Kidney (tissue), 14 donors: ENCODE measurements around the gene DIS3L2. TPM values are rescaled to one million over a fixed set of nuclear protein-coding genes. Genes with fewer than 3 reads are reported as not detected.

ENCODE experiments used
- DNase-seq, 5 donors: peaks; one replicate each; pipeline ENCODE4 v3.0.0-alpha.2; 2013 to 2020
- FAIRE-seq: peaks from 2 replicates; lab custom pipeline; 2012; peaks lifted over from hg19 to GRCh38; lab: Jason Lieb, UNC
- H3K27ac ChIP-seq, 2 donors: one replicate each; pipeline ENCODE4 v1.7.0; 2013; ENCODE audit warnings: low read depth in 2 of 2, low read length in 2 of 2, inconsistent platforms in 1 of 2
- H3K27me3 ChIP-seq: one replicate; pipeline ENCODE4 v1.7.1; 2013; ENCODE audit warnings: low read length, inconsistent platforms; ENCODE audit not compliant: control insufficient read depth, insufficient read depth
- H3K36me3 ChIP-seq, 3 donors: one replicate each; pipeline versions ENCODE4 v1.7.0 to v1.7.1; 2013; ENCODE audit warnings: low read length in 3 of 3, control low read depth in 1 of 3, inconsistent platforms in 1 of 3; ENCODE audit not compliant: insufficient read depth in 3 of 3, control insufficient read depth in 2 of 3
- H3K4me1 ChIP-seq, 3 donors: one replicate each; pipeline versions ENCODE4 v1.7.0 to v1.7.1; 2013; ENCODE audit warnings: low read length in 3 of 3, inconsistent platforms in 1 of 3, low read depth in 1 of 3; ENCODE audit not compliant: control insufficient read depth in 2 of 3, insufficient read depth in 2 of 3
- H3K4me3 ChIP-seq, 3 donors: one replicate each; pipeline versions ENCODE4 v1.7.0 to v1.8.1; 2013; ENCODE audit warnings: low read length in 3 of 3, control low read depth in 1 of 3, inconsistent platforms in 1 of 3
- H3K9ac ChIP-seq, 3 donors: one replicate each; pipeline versions ENCODE4 v1.7.0 to v1.7.1; 2013; ENCODE audit warnings: low read length in 3 of 3, control low read depth in 1 of 3, inconsistent platforms in 1 of 3
- H3K9me3 ChIP-seq, 3 donors: one replicate each; pipeline versions ENCODE4 v1.7.0 to v1.7.1; 2013; ENCODE audit warnings: low read length in 3 of 3, control low read depth in 1 of 3, inconsistent platforms in 1 of 3; ENCODE audit not compliant: control insufficient read depth in 2 of 3, insufficient read depth in 1 of 3
- CTCF ChIP-seq: IDR thresholded peaks from 3 replicates; pipeline ENCODE4 v1.5.1; 2012; ENCODE audit warnings: mild to moderate bottlenecking, moderate library complexity, borderline replicate concordance; ENCODE audit not compliant: insufficient read depth; ENCODE audit errors: extremely low read depth
- intact Hi-C: fragments of 100-400 bp; cut with DNase I; formaldehyde crosslinking; loops from one replicate; pipeline ENCODE4 v1.11.1; 2022
- polyA plus RNA-seq: library from polyadenylated mRNA; stranded (reverse); fragments of 350-450 nt; fragmentation: Illumina TruSeq; extraction: RNeasy Lipid Tissue Mini Kit (QIAGEN cat#74804); gene quantifications from one replicate; pipeline ENCODE4 v1.2.3, GENCODE V29; 2014; ENCODE audit warnings: low read depth, low replicate concordance; ENCODE audit not compliant: insufficient read depth
- total RNA-seq: library from RNA; stranded (reverse); fragmentation: NEBNext Ultra II Directional; extraction: Animal tissue kit (Norgen Biotek cat#: 25700); gene quantifications from one replicate; pipeline ENCODE4 v1.2.1, GENCODE V29; 2021
- donor health status: control.
- donor health status: control.
- donor health status: control.
- donor health status: control.
- donor health status: control.
- donor health status: DM: yes; HTN: yes; CAD: no.
- donor health status: Normal renal cell carcinoma (clear cell type).

DIS3L2 gene
- total and polyA plus RNA-seq, 2 donors from 2014 or later, result 12.3 to 47.7 TPM

GRCh38 chr2:232228971-232229894 is 267.7 kb downstream of the DIS3L2 start:
- no peak overlapping the region for H3K27ac ChIP-seq
- H3K36me3 ChIP-seq, result no peaks in the 10 kb centered on the region
- FAIRE-seq (no peak), DNase-seq (peak in 1 of 5 donors; percentile 73)
- intact Hi-C loops, result no loop called here
- H3K27me3 ChIP-seq, result no peaks in the 10 kb centered on the region
- H3K9me3 ChIP-seq, result no peaks in the 10 kb centered on the region
- peaks cover 0 to 3% (median 0%) of the 10 kb centered on the region in 3 donors for H3K4me1 ChIP-seq
- H3K4me3 ChIP-seq, result no peak overlapping the region
- no peak for TF ChIP-seq CTCF
- no peak overlapping the region for H3K9ac ChIP-seq

- intact Hi-C loops, result no loop called here
- Histone ChIP-seq H3K27ac (no peak overlapping the region), H3K36me3 (no peaks in the 10 kb centered on the region), H3K9me3 (no peaks in the 10 kb centered on the region), H3K4me3 (no peak overlapping the region), H3K4me1 (peaks cover 0 to 3% (median 0%) of the 10 kb centered on the region in 3 donors), H3K9ac (no peak overlapping the region), H3K27me3 (no peaks in the 10 kb centered on the region)
- FAIRE-seq (no peak), DNase-seq (no peak)
- no peak for TF ChIP-seq CTCF
Measured at GRCh38 chr2:232229911-232230310, 268.4 kb downstream of the DIS3L2 start.

GRCh38 chr2:232230560-232230959 is 269.0 kb downstream of the DIS3L2 start:
- DNase-seq (peak in 2 of 5 donors; percentile 8 to 21), FAIRE-seq (no peak)
- no peak overlapping the region for H3K4me3 ChIP-seq
- intact Hi-C loops, result no loop called here
- no peaks in the 10 kb centered on the region for H3K36me3 ChIP-seq
- peaks cover 0 to 3% (median 0%) of the 10 kb centered on the region in 3 donors for H3K4me1 ChIP-seq
- no peaks in the 10 kb centered on the region for H3K9me3 ChIP-seq
- TF ChIP-seq CTCF, result peak; percentile 2
- H3K27ac ChIP-seq, result no peak overlapping the region
- H3K27me3 ChIP-seq, result no peaks in the 10 kb centered on the region
- no peak overlapping the region for H3K9ac ChIP-seq
